H1 (cell line): ENCODE data around the gene ADGRL3. TPM values are rescaled to one million over a fixed set of nuclear protein-coding genes. Genes with fewer than 3 reads are reported as not detected.

ENCODE experiments used
- CTCF ChIA-PET: fragments of 300-600 bp; sonication (Branson Sonifier 250); formaldehyde crosslinking; loops from one replicate; lab custom pipeline; 2021; ENCODE audit not compliant: partially characterized antibody; lab: Charles Lee
- POLR2A ChIA-PET: fragments of 300-600 bp; sonication (Branson Sonifier 250); formaldehyde crosslinking; loops from one replicate; lab custom pipeline; 2021; ENCODE audit warnings: inconsistent platforms; ENCODE audit not compliant: partially characterized antibody; lab: Charles Lee
- DNase-seq, 2 experiments: peaks; one replicate each; pipeline versions ENCODE4 v3.0.0 to v3.0.0-alpha.2; 2010 to 2022; ENCODE audit warnings: low spot score in 2 of 2, low read depth in 1 of 2, mixed read lengths in 1 of 2
- FAIRE-seq: peaks from 2 replicates; lab custom pipeline; 2011; peaks lifted over from hg19 to GRCh38; lab: Jason Lieb, UNC
- H2AFZ ChIP-seq: 2 replicates; pipeline ENCODE4 v1.8.1; 2012; ENCODE audit warnings: low read length, inconsistent platforms
- H2AK5ac ChIP-seq: 2 replicates; pipeline ENCODE4 v1.6.1; 2013; ENCODE audit warnings: low read depth, low read length
- H2BK120ac ChIP-seq: replicated peaks from 2 replicates; pipeline ENCODE3; 2013; ENCODE audit warnings: low read depth, low read length, inconsistent platforms
- H2BK12ac ChIP-seq: 2 replicates; pipeline ENCODE4 v1.6.1; 2013; ENCODE audit warnings: low read depth, low read length
- H2BK15ac ChIP-seq: 2 replicates; pipeline ENCODE4 v1.6.1; 2013; ENCODE audit warnings: low read length
- H2BK20ac ChIP-seq: 2 replicates; pipeline ENCODE4 v1.6.1; 2013; ENCODE audit warnings: low read length
- H2BK5ac ChIP-seq: 2 replicates; pipeline ENCODE4 v1.6.1; 2013; ENCODE audit warnings: low read depth, low read length
- H3K14ac ChIP-seq: 2 replicates; pipeline ENCODE4 v1.6.1; 2013; ENCODE audit warnings: inconsistent platforms; ENCODE audit not compliant: insufficient read length
- H3K18ac ChIP-seq: 2 replicates; pipeline ENCODE4 v1.6.1; 2013; ENCODE audit warnings: low read length; ENCODE audit errors: extremely low read depth
- H3K23ac ChIP-seq: 2 replicates; pipeline ENCODE4 v1.6.1; 2013; ENCODE audit warnings: inconsistent platforms; ENCODE audit not compliant: insufficient read length
- H3K23me2 ChIP-seq: 2 replicates; pipeline ENCODE4 v1.6.1; 2013; ENCODE audit warnings: low read depth, low read length
- H3K27ac ChIP-seq: 2 replicates; pipeline ENCODE4 v1.6.1; 2011; ENCODE audit warnings: low read depth, low read length, inconsistent platforms
- H3K27me3 ChIP-seq, 4 experiments: replicated peaks in 1 of 4; 1 replicate in 1 of 4; 2 replicates in 3 of 4; pipeline versions ENCODE4 v1.6.1 to v1.8.1; 2011 to 2013; ENCODE audit warnings: low read length in 3 of 4, mild to moderate bottlenecking in 3 of 4, inconsistent platforms in 2 of 4, mixed read lengths in 2 of 4, moderate library complexity in 1 of 4; ENCODE audit not compliant: control insufficient read depth in 3 of 4, insufficient read depth in 3 of 4; ENCODE audit errors: extremely low read depth in 1 of 4
- H3K36me3 ChIP-seq, 4 experiments: 2 replicates each; pipeline versions ENCODE4 v1.6.1 to v1.8.1; 2011 to 2013; ENCODE audit warnings: mild to moderate bottlenecking in 4 of 4, low read length in 3 of 4, moderate library complexity in 2 of 4, control low read depth in 1 of 4, inconsistent platforms in 1 of 4; ENCODE audit not compliant: insufficient read depth in 4 of 4, control insufficient read depth in 2 of 4
- H3K4ac ChIP-seq: replicated peaks from 2 replicates; pipeline ENCODE3; 2013; ENCODE audit warnings: low read length, low read depth, mixed read lengths, inconsistent platforms; ENCODE audit not compliant: insufficient read length
- H3K4me1 ChIP-seq, 4 experiments: replicated peaks in 1 of 4; 1 replicate in 1 of 4; 2 replicates in 3 of 4; pipeline versions ENCODE4 v1.6.1 to v1.8.1; 2011 to 2013; ENCODE audit warnings: low read length in 3 of 4, inconsistent platforms in 2 of 4, mixed read lengths in 1 of 4; ENCODE audit not compliant: insufficient read depth in 4 of 4, control insufficient read depth in 3 of 4
- H3K4me2 ChIP-seq, 2 experiments: 2 replicates each; pipeline versions ENCODE4 v1.6.1 to v1.8.1; 2011 to 2013; ENCODE audit warnings: low read depth in 2 of 2, low read length in 2 of 2, control low read depth in 1 of 2, inconsistent platforms in 1 of 2, mild to moderate bottlenecking in 1 of 2; ENCODE audit not compliant: insufficient read depth in 1 of 2
- H3K4me3 ChIP-seq, 4 experiments: fragments of 200-600, 300-600 bp in 1 of 4; sonication (generic), shearing (Covaris generic), sonication (Bioruptor Twin) in 1 of 4; 2 replicates each; pipeline versions ENCODE4 v1.5.1 to v1.8.1; 2011 to 2016; ENCODE audit warnings: low read length in 4 of 4, low read depth in 3 of 4, control low read depth in 2 of 4, inconsistent platforms in 2 of 4, mild to moderate bottlenecking in 2 of 4, mixed read lengths in 1 of 4, moderate library complexity in 1 of 4; ENCODE audit not compliant: insufficient read depth in 2 of 4; ENCODE audit errors: extremely low read depth in 1 of 4
- H3K56ac ChIP-seq: replicated peaks from 2 replicates; pipeline ENCODE3; 2013; ENCODE audit warnings: low read depth, mild to moderate bottlenecking, mixed read lengths, low read length, inconsistent platforms; ENCODE audit not compliant: insufficient read length
- H3K79me1 ChIP-seq: 2 replicates; pipeline ENCODE4 v1.6.1; 2013; ENCODE audit warnings: low read depth, low read length, control low read depth
- H3K79me2 ChIP-seq, 2 experiments: 2 replicates each; pipeline versions ENCODE4 v1.6.1 to v1.8.1; 2012 to 2013; ENCODE audit warnings: low read length in 2 of 2, mild to moderate bottlenecking in 2 of 2, inconsistent platforms in 1 of 2; ENCODE audit not compliant: insufficient read depth in 2 of 2, control insufficient read depth in 1 of 2
- H3K9ac ChIP-seq, 4 experiments: replicated peaks in 1 of 4; 1 replicate in 1 of 4; 2 replicates in 3 of 4; pipeline versions ENCODE4 v1.6.1 to v1.8.1; 2011 to 2013; ENCODE audit warnings: low read depth in 3 of 4, low read length in 3 of 4, control low read depth in 2 of 4, mild to moderate bottlenecking in 2 of 4, moderate library complexity in 2 of 4, inconsistent platforms in 1 of 4; ENCODE audit errors: extremely low read depth in 1 of 4
- H3K9me3 ChIP-seq, 2 experiments: 2 replicates each; pipeline versions ENCODE4 v1.6.1 to v1.8.1; 2012 to 2013; ENCODE audit warnings: mild to moderate bottlenecking in 2 of 2, moderate library complexity in 2 of 2, control low read depth in 1 of 2, inconsistent platforms in 1 of 2, low read depth in 1 of 2, low read length in 1 of 2, mixed read lengths in 1 of 2; ENCODE audit not compliant: insufficient read depth in 2 of 2
- H4K20me1 ChIP-seq, 2 experiments: replicated peaks in 1 of 2; 2 replicates each; pipeline versions ENCODE3 to v1.8.1; 2011 to 2013; ENCODE audit warnings: inconsistent platforms in 2 of 2, low read length in 2 of 2, mild to moderate bottlenecking in 1 of 2; ENCODE audit not compliant: insufficient read depth in 2 of 2, control insufficient read depth in 1 of 2
- H4K5ac ChIP-seq: 2 replicates; pipeline ENCODE4 v1.6.1; 2013; ENCODE audit warnings: low read length, low read depth, mixed read lengths, inconsistent platforms; ENCODE audit not compliant: insufficient read length
- H4K8ac ChIP-seq: 2 replicates; pipeline ENCODE4 v1.8.0; 2013; ENCODE audit warnings: mild to moderate bottlenecking, moderate library complexity, low read length, inconsistent platforms; ENCODE audit not compliant: insufficient read depth; ENCODE audit errors: extremely low read depth
- H4K91ac ChIP-seq: replicated peaks from 2 replicates; pipeline ENCODE3; 2013; ENCODE audit warnings: low read length, mixed read lengths, inconsistent platforms; ENCODE audit not compliant: insufficient read length
- CEBPB ChIP-seq: IDR thresholded peaks from 2 replicates; pipeline ENCODE4 v1.6.1; 2012; ENCODE audit warnings: low read depth, low read length
- E2F6 ChIP-seq: IDR thresholded peaks from 2 replicates; pipeline ENCODE4 v1.6.1; 2012; ENCODE audit warnings: inconsistent platforms
- WGBS, 2 experiments: shearing (Covaris generic) in 1 of 2; methylation state at CpG; one replicate each; pipeline versions ENCODE4 v1.1.6 to v1.1.7; 2013 to 2015; ENCODE audit warnings: low lambda C conversion rate in 2 of 2, mixed read lengths in 2 of 2, inconsistent platforms in 1 of 2, low coverage in 1 of 2, missing lambda C conversion rate in 1 of 2; ENCODE audit not compliant: insufficient replicate concordance in 2 of 2, insufficient coverage in 1 of 2, insufficient read length in 1 of 2; ENCODE audit errors: extremely low coverage in 1 of 2, missing lambda C conversion rate in 1 of 2; 5-methylcytosine and 5-hydroxymethylcytosine counted together
- polyA plus RNA-seq, 7 experiments: library from polyadenylated mRNA; depleted of rRNA in 3 of 7; stranded (reverse) in 5 of 7; unstranded in 2 of 7; fragments of >200 nt in 5 of 7; fragments of 200-250 nt in 2 of 7; gene quantifications; 1 replicate in 5 of 7; 2 replicates in 1 of 7; 4 replicates in 1 of 7; pipeline versions ENCODE4 v1.2.1 to v1.2.3, GENCODE V29; 2011 to 2013; ENCODE audit warnings: missing spikeins in 2 of 7, mixed read lengths in 2 of 7
- total RNA-seq: library from RNA; stranded (reverse); fragmentation: NEBNext Ultra II Directional; extraction: Animal tissue kit (Norgen Biotek cat#: 25700); gene quantifications from 2 replicates; pipeline ENCODE4 v1.2.1, GENCODE V29; 2021

The ADGRL3 gene
- total and polyA plus RNA-seq, 2 of the 8 experiments (the other 6 are each of a cell fraction or from before 2014, with no cell fraction given): 6.6 to 13.0 TPM

GRCh38 chr4:61462451-61463326 lies 262.6 kb downstream of the ADGRL3 start:
- Histone ChIP-seq H3K4me1 (no peaks in the 10 kb centered on the region), H3K4me2 (no peak overlapping the region), H2BK120ac (no peak overlapping the region), H3K4ac (no peak overlapping the region), H2BK5ac (no peak overlapping the region), H3K23me2 (no peaks in the 10 kb centered on the region), H2BK20ac (no peak overlapping the region), H2AFZ (no peak overlapping the region), H3K79me1 (no peaks in the 10 kb centered on the region), H3K56ac (no peak overlapping the region), H2BK15ac (no peak overlapping the region), H4K91ac (no peak overlapping the region), H3K18ac (no peak overlapping the region), H2BK12ac (no peak overlapping the region), H3K9ac (no peak overlapping the region), H4K20me1 (no peaks in the 10 kb centered on the region), H2AK5ac (no peak overlapping the region), H3K36me3 (no peaks in the 10 kb centered on the region), H3K9me3 (no peaks in the 10 kb centered on the region), H4K5ac (no peak overlapping the region), H3K27ac (no peak overlapping the region), H4K8ac (no peak overlapping the region), H3K14ac (no peak overlapping the region), H3K23ac (no peak overlapping the region)
- FAIRE-seq (no peak), DNase-seq (no peak)
- 94% methylated on average over 5 of the region's 5 CpGs; no CpG with 5 or more reads in 1 of the 2 experiments for WGBS, 2 experiments
- CTCF ChIA-PET: no interaction called here
- POLR2A ChIA-PET: interaction anchor here (1.6 kb wide), 1 partner anchor 12 kb away, joined by 4 read pairs; no protein-coding TSS in a partner anchor
- TF ChIP-seq CEBPB: 0 out of 2 replicates have a peak, but pooled peaks have one; percentile 17
- no peak for TF ChIP-seq E2F6
- TF ChIP-seq, all 59 proteins: peak for 1
- no peak overlapping the region for H3K4me3 ChIP-seq
- no peaks in the 10 kb centered on the region for H3K27me3 ChIP-seq
- H3K79me2 ChIP-seq: no peaks in the 10 kb centered on the region
